GM12872 (cell line): ENCODE measurements around the gene SELENBP1.

Experiments used
- CTCF ChIP-seq: IDR thresholded peaks from 3 replicates; pipeline ENCODE4 v1.5.1; 2011; ENCODE audit warnings: low read depth, mild to moderate bottlenecking, low read length, moderate library complexity; ENCODE audit not compliant: insufficient read depth

Gene SELENBP1

GRCh38 chr1:151406176-151406575 lies 33.7 kb upstream of the SELENBP1 start:
- no peak for TF ChIP-seq CTCF

GRCh38 chr1:151405187-151405951 lies 32.9 kb upstream of the SELENBP1 start:
- no peak for TF ChIP-seq CTCF

GRCh38 chr1:151403612-151404011 lies 31.1 kb upstream of the SELENBP1 start:
- TF ChIP-seq CTCF: no peak

GRCh38 chr1:151402764-151403163 lies 30.3 kb upstream of the SELENBP1 start:
- no peak for TF ChIP-seq CTCF

GRCh38 chr1:151401860-151402259 lies 29.4 kb upstream of the SELENBP1 start:
- TF ChIP-seq CTCF: no peak

GRCh38 chr1:151401125-151401788 lies 28.8 kb upstream of the SELENBP1 start:
- TF ChIP-seq CTCF: no peak

- TF ChIP-seq CTCF: peak; percentile 56
Observed at GRCh38 chr1:151399324-151400171, 27.0 kb upstream of the SELENBP1 start, which contains the start of gene PSMB4. Gene PSMB4 (plus strand): TSS chr1:151399573. CDS start chr1:151399588, 15 bp downstream.
